Loucy (cell line): Measurements from ENCODE around the gene ADCY2.

Source experiments
- EZH2phosphoT487 ChIP-seq: fragments of 200-600 bp; IDR thresholded peaks from 2 replicates; pipeline ENCODE4 v1.6.1; 2018; ENCODE audit warnings: antibody characterized with exemption, mild to moderate bottlenecking, moderate library complexity, borderline replicate concordance
- TF ChIP-seq, protein P1 (sequence below): fragments of 200-600 bp; sonication (generic); conservative IDR thresholded peaks from 2 replicates; pipeline ENCODE4 v1.5.1; 2014; ENCODE audit warnings: mild to moderate bottlenecking, antibody characterized with exemption, low read length

- TF ChIP-seq, protein P1, sequence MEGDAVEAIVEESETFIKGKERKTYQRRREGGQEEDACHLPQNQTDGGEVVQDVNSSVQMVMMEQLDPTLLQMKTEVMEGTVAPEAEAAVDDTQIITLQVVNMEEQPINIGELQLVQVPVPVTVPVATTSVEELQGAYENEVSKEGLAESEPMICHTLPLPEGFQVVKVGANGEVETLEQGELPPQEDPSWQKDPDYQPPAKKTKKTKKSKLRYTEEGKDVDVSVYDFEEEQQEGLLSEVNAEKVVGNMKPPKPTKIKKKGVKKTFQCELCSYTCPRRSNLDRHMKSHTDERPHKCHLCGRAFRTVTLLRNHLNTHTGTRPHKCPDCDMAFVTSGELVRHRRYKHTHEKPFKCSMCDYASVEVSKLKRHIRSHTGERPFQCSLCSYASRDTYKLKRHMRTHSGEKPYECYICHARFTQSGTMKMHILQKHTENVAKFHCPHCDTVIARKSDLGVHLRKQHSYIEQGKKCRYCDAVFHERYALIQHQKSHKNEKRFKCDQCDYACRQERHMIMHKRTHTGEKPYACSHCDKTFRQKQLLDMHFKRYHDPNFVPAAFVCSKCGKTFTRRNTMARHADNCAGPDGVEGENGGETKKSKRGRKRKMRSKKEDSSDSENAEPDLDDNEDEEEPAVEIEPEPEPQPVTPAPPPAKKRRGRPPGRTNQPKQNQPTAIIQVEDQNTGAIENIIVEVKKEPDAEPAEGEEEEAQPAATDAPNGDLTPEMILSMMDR: no peak
- TF ChIP-seq EZH2phosphoT487: no peak
Measured at GRCh38 chr5:7420510-7421280, 24.8 kb downstream of the ADCY2 start.
